Caco-2 (cell line): Measurements from ENCODE around the gene SAMD10. TPM values are rescaled to one million over a fixed set of nuclear protein-coding genes. Genes with fewer than 3 reads are reported as not detected.
A peak's percentile ranks its signal among the peaks of the same experiment; 100 is the strongest.

ENCODE experiments used
- BruUV-seq: library from RNA; stranded (reverse); fragments of 400-500 nt; replicated peaks from 2 replicates; lab custom pipeline; 2021; lab: Mats Ljungman, UMichigan
- CTCF ChIA-PET: fragments of 300-600 bp; sonication (Branson Sonifier 250); formaldehyde crosslinking; loops from one replicate; lab custom pipeline; 2022; ENCODE audit warnings: antibody characterized with exemption; lab: Charles Lee
- POLR2A ChIA-PET: fragments of 300-600 bp; sonication (Branson Sonifier 250); formaldehyde crosslinking; loops from one replicate; lab custom pipeline; 2022; ENCODE audit warnings: antibody characterized with exemption; lab: Charles Lee
- DNase-seq, 2 experiments: peaks; one replicate each; pipeline versions ENCODE4 v3.0.0 to v3.0.0-alpha.2; 2020 to 2022
- H3K27me3 ChIP-seq: replicated peaks from 2 replicates; pipeline ENCODE4 v1.6.0; 2011; ENCODE audit warnings: low read length; ENCODE audit not compliant: control insufficient read depth, insufficient read depth
- H3K36me3 ChIP-seq: 2 replicates; pipeline ENCODE4 v1.5.1; 2011; ENCODE audit warnings: low read length; ENCODE audit not compliant: control insufficient read depth, insufficient read depth
- H3K4me1 ChIP-seq: fragments of 250-450 bp; sonication (Bioruptor Pico); 2 replicates; pipeline ENCODE4 v1.5.1; 2020; ENCODE audit warnings: mild to moderate bottlenecking
- H3K4me3 ChIP-seq: 2 replicates; pipeline ENCODE4 v1.5.1; 2011; ENCODE audit warnings: low read depth, mild to moderate bottlenecking, control low read depth, low read length
- H3K9me3 ChIP-seq: fragments of 250-450 bp; sonication (Bioruptor Pico); 2 replicates; pipeline ENCODE4 v1.5.1; 2020; ENCODE audit warnings: mild to moderate bottlenecking, moderate library complexity
- H3K27ac Mint-ChIP-seq: one replicate; pipeline ENCODE4 v1.8.0; 2022; ENCODE audit warnings: mixed read lengths; ENCODE audit not compliant: unreplicated experiment
- H3K27me3 Mint-ChIP-seq: one replicate; pipeline ENCODE4 v1.8.0; 2022; ENCODE audit warnings: mixed read lengths; ENCODE audit not compliant: insufficient read depth, unreplicated experiment
- H3K36me3 Mint-ChIP-seq: one replicate; pipeline ENCODE4 v1.8.0; 2022; ENCODE audit warnings: mild to moderate bottlenecking, mixed read lengths; ENCODE audit not compliant: insufficient read depth, unreplicated experiment
- H3K4me1 Mint-ChIP-seq: one replicate; pipeline ENCODE4 v1.8.0; 2022; ENCODE audit warnings: low read depth, mixed read lengths; ENCODE audit not compliant: unreplicated experiment
- H3K4me3 Mint-ChIP-seq: one replicate; pipeline ENCODE4 v1.8.0; 2022; ENCODE audit warnings: mild to moderate bottlenecking, moderate library complexity, mixed read lengths; ENCODE audit not compliant: unreplicated experiment
- H3K9me3 Mint-ChIP-seq: one replicate; pipeline ENCODE4 v1.8.0; 2022; ENCODE audit warnings: mixed read lengths; ENCODE audit not compliant: unreplicated experiment
- CTCF ChIP-seq, 2 experiments: fragments of 200-600 bp in 1 of 2; IDR thresholded peaks; 1 replicate in 1 of 2; 2 replicates in 1 of 2; pipeline versions ENCODE4 v1.5.1 to v1.8.0; 2011 to 2022; ENCODE audit warnings: antibody characterized with exemption in 1 of 2, control low read depth in 1 of 2, inconsistent platforms in 1 of 2, low read depth in 1 of 2, low read length in 1 of 2, mild to moderate bottlenecking in 1 of 2, moderate library complexity in 1 of 2; ENCODE audit not compliant: insufficient read depth in 1 of 2, severe bottlenecking in 1 of 2, unreplicated experiment in 1 of 2
- intact Hi-C: fragments of 100-400 bp; cut with micrococcal nuclease; formaldehyde crosslinking; loops from one replicate; pipeline ENCODE4 v1.10.0; 2022; ENCODE audit not compliant: unreplicated experiment
- total RNA-seq: library from RNA; stranded (reverse); gene quantifications from 2 replicates; pipeline ENCODE4 v1.2.3, GENCODE V29; 2022

SAMD10 gene
- total RNA-seq, 1 experiment from 2014 or later = 13.6 TPM

- H3K9me3 ChIP-seq = no peaks in the 10 kb centered on the region
- no TSS peak for BruUV-seq
- intact Hi-C loops = no loop called here
- Mint-ChIP-seq H3K4me1 (peaks cover 51% of the 10 kb centered on the region), H3K36me3 (peaks cover 59% of the 10 kb centered on the region), H3K9me3 (no peaks in the 10 kb centered on the region), H3K4me3 (peak overlapping the region; percentile 89), H3K27ac (peak overlapping the region; percentile 30), H3K27me3 (no peaks in the 10 kb centered on the region)
- H3K36me3 ChIP-seq = peaks cover 5% of the 10 kb centered on the region
- ChIA-PET CTCF (interaction anchor here (0.8 to 1.6 kb wide), 2 partner anchors 10 to 20 kb away, joined by 3 to 8 read pairs; no protein-coding TSS in a partner anchor), POLR2A (no interaction called here)
- TF ChIP-seq CTCF (IDR thresholded peaks at IDR 0.05; ENCODE audit: insufficient read depth in 1 of 2, low read depth in 1 of 2, low read length in 1 of 2, severe bottlenecking in 1 of 2, unreplicated experiment in 1 of 2) = no peak
- no peak overlapping the region for H3K4me3 ChIP-seq
- DNase-seq = no peak
- peaks cover 30% of the 10 kb centered on the region for H3K4me1 ChIP-seq
- H3K27me3 ChIP-seq = no peaks in the 10 kb centered on the region
Observed at GRCh38 chr20:63953764-63954429, 25.5 kb downstream of the SAMD10 start.

DNA sequence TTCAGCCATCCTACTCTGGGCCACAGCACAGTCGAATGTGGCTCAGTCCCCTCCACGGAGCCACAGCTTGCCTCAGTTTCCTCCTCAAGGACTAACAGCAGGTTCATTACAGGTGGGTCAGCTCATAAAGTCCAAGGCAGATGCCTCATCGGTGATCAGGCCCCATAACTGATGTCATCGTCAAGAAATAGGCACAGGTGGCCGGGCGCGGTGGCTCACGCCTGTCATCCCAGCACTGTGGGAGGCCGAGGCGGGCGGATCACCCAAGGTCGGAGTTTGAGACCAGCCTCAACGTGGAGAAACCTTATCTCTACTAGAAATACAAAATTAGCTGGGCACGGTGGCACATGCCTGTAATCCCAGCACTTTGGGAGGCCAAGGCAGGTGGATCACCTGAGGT lies 26.7 kb downstream of the SAMD10 start:
- TF ChIP-seq CTCF (IDR thresholded peaks at IDR 0.05; ENCODE audit: insufficient read depth in 1 of 2, low read depth in 1 of 2, low read length in 1 of 2, severe bottlenecking in 1 of 2, unreplicated experiment in 1 of 2) = no peak
- TSS peak; percentile 2 for BruUV-seq
- peaks cover 50% of the 10 kb centered on the region for H3K4me1 Mint-ChIP-seq
- no peaks in the 10 kb centered on the region for H3K9me3 Mint-ChIP-seq
- intact Hi-C loops = no loop called here
- peaks cover 3% of the 10 kb centered on the region for H3K27me3 Mint-ChIP-seq
- Histone ChIP-seq H3K4me3 (no peak overlapping the region), H3K36me3 (peaks cover 5% of the 10 kb centered on the region), H3K27me3 (no peaks in the 10 kb centered on the region), H3K9me3 (no peaks in the 10 kb centered on the region), H3K4me1 (peaks cover 19% of the 10 kb centered on the region)
- H3K27ac Mint-ChIP-seq = no peak overlapping the region
- peaks cover 59% of the 10 kb centered on the region for H3K36me3 Mint-ChIP-seq
- DNase-seq = no peak
- ChIA-PET CTCF (no interaction called here), POLR2A (no interaction called here)
- H3K4me3 Mint-ChIP-seq = no peak overlapping the region

DNA sequence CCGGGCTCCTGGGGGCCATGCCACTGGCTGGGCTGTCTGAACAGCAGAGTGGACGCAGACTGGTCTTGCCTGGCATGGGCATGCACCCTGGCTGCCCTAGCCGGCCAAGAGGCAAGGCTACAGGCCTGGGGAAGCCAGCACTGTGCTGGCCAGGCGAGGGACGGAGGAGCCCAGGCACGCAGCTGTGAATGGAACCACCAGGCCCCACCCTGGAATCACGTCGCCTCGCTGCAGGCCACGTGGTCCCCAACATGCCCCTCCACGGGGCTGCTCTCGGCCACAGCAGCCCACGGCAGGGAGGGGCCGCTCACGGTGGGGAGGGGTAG lies 27.3 kb downstream of the SAMD10 start:
- H3K36me3 ChIP-seq = peaks cover 5% of the 10 kb centered on the region
- Mint-ChIP-seq H3K4me1 (peaks cover 49% of the 10 kb centered on the region), H3K4me3 (no peak overlapping the region), H3K36me3 (peaks cover 62% of the 10 kb centered on the region), H3K9me3 (no peaks in the 10 kb centered on the region), H3K27ac (no peak overlapping the region), H3K27me3 (peaks cover 3% of the 10 kb centered on the region)
- no peaks in the 10 kb centered on the region for H3K9me3 ChIP-seq
- BruUV-seq = no TSS peak
- H3K4me1 ChIP-seq = peaks cover 18% of the 10 kb centered on the region
- DNase-seq = no peak
- intact Hi-C loops = no loop called here
- H3K4me3 ChIP-seq = no peak overlapping the region
- TF ChIP-seq CTCF (IDR thresholded peaks at IDR 0.05; ENCODE audit: insufficient read depth in 1 of 2, low read depth in 1 of 2, low read length in 1 of 2, severe bottlenecking in 1 of 2, unreplicated experiment in 1 of 2) = no peak
- ChIA-PET CTCF (interaction anchor here (0.7 kb wide), 1 partner anchor 28 kb away, joined by 3 read pairs; the partner anchor contains the start of gene PRPF6), POLR2A (no interaction called here)
- H3K27me3 ChIP-seq = no peaks in the 10 kb centered on the region
